ENCODE data around the gene TAX1BP1.
"Not testable (repeated sequence)": the region's sequence is repeated elsewhere in the genome, so short reads cannot be mapped to it uniquely, and the experiment has no call there.

The TAX1BP1 gene

GRCh38 chr7:27843584-27844305 is 103.8 kb downstream of the TAX1BP1 start:
- DNase-seq (ENCODE audit: low read depth, low spot score) = no peak

GRCh38 chr7:27846388-27846787 is 106.4 kb downstream of the TAX1BP1 start:
- no peak for DNase-seq (ENCODE audit: low read depth, low spot score)

DNA sequence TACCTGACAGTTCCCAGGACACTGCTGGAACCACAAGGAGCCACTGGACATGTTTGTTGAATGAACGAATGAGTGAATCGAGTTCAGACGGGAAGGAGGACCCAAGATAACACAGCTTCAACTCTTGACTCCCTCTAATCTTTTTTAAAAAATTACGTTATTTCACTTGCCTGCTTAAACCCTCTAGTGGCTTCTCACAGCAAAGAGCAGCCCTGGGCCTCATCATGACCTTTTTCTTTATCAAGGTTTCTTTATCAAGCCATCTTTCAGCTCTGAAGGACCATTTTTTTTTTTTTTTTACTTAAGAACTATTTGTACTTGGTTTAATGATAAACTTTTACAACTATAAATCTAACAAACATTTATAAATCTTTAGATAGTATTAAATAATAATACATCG is 110.6 kb downstream of the TAX1BP1 start:
- no peak for DNase-seq (ENCODE audit: low read depth, low spot score)

DNA sequence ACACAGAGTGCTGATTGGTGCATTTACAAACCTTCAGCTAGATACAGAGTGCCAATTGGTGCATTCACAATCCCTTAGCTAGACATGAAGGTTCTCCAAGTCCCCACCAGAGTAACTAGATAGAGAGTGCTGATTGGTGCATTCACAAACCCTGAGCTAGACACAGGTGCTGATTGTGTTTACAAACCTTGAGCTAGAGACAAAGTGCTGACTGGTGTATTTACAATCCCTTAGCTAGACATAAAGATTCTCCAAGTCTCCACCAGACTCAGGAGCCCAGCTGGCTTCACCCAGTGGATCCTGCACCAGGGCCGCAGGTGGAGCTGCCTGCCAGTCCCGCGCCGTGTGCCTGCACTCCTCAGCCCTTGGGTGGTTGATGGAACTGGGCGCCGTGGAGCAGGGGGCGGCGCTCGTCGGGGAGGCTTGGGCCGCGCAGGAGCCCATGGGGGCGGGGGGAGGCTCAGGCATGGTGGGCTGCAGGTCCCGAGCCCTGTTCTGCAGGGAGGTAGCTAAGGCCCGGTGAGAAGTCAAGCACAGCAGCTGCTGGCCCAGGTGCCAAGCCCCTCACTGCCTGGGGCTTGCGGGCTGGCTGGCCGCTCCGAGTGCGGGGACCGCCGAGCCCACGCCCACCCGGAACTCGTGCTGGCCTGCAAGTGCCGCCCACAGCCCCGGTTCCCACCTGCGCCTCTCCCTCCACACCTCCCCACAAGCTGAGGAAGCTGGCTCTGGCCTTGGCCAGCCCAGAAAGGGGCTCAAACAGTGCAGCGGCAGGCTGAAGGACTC is 116.9 kb downstream of the TAX1BP1 start:
- DNase-seq (ENCODE audit: low read depth, low spot score) = not testable (repeated sequence)

DNA sequence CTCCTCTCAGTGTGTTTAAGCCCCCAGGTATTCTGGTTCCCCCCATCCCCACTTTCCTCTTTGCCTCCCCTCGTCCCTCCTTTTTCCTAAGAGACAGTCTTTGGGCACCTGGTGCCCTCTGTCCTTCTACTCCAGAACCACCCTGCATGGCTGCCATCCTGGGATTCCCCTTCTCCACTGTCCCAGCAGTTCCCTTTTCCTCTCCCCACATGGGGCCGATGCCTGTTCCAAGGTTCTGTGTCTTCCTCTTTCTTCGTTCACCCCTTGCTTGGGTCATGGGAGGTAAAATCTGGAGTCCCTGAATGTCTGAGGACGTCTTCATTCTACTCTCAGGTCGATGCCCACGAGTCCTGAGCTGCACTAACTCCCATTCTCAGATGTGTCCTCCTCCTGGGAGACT is 120.8 kb downstream of the TAX1BP1 start:
- DNase-seq (ENCODE audit: low read depth, low spot score) = no peak

- DNase-seq (ENCODE audit: low read depth, low spot score) = no peak
Observed at GRCh38 chr7:27861747-27862146, 121.8 kb downstream of the TAX1BP1 start.

- DNase-seq (ENCODE audit: low read depth, low spot score) = no peak
Observed at GRCh38 chr7:27863880-27864279, 123.9 kb downstream of the TAX1BP1 start.

DNA sequence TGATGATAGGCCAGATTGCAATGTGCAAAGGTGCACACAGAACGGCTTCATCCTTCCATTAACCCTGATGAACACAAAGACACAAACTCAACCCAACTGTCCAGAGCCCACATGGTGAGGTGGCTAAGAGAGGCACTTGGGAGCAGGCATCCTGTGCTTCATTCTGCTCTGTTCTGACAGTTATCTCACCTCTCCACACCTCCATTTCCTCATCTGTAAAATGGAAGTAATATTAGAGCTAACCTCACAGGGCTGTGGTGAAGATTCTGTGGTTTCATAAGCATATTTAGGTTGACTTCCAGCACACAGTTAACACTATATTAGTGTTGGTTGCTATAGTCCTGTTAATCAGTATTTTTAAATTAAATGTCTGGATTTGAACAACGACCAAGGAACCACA is 126.3 kb downstream of the TAX1BP1 start:
- DNase-seq (ENCODE audit: low read depth, low spot score) = no peak

DNA sequence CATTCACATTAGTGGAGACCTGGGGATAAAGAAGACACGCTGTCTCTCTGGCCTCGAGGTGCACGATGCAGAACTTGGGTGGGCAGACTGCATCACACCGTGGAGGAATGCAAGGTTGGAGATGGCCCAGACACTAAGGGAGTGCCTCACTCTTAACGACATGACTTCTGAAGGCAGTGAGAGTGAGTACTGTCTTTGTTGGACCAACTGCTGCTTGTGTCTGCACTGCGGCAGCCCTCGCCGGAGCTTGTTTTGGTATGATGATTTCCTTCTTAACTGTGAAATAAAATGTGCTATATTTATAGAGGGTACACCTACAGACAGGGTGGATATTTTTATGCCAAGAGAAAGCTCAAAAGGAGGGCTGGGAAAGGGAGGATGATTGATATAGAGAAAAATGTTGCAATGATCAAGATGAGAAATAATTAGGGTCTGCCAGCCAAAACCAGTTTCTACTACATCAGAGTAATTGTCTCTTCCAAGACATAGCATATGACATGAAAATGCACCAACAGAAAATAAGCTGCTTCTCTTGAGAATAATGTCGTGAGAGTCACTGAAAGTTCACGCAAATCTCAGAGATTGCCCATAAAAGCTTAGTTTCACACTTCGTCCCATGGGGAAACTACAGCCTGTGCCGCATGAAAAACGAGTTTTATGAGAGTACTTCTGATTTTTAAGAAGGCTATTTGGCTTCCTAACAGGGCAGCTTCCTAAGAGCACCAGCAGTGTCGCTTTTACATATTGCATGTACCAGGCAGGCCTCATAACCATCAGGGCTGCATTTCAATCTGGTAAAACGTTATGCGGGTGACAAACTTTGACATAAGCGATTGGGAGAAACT is 127.1 kb downstream of the TAX1BP1 start:
- no peak for DNase-seq (ENCODE audit: low read depth, low spot score)

GRCh38 chr7:27868131-27868550 is 128.2 kb downstream of the TAX1BP1 start:
- no peak for DNase-seq (ENCODE audit: low read depth, low spot score)

DNA sequence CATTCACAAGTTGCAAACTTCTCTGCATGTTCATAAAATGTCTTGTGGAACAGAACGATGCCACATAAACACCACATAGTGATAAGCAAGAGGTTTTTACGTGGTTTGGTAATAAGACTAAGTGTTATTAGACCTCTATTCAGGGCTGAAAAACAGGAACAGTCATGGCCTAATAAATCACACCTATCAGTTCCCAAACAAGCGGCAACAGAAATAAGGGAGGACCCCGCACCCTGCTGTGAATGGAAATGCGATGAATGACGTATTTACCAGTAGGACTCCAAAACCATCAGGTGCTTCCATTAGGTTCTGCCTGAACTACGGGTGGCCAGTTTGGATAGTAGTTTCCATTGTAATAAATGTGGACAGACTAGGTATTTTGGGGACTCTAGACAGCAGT is 129.1 kb downstream of the TAX1BP1 start:
- no peak for DNase-seq (ENCODE audit: low read depth, low spot score)

DNA sequence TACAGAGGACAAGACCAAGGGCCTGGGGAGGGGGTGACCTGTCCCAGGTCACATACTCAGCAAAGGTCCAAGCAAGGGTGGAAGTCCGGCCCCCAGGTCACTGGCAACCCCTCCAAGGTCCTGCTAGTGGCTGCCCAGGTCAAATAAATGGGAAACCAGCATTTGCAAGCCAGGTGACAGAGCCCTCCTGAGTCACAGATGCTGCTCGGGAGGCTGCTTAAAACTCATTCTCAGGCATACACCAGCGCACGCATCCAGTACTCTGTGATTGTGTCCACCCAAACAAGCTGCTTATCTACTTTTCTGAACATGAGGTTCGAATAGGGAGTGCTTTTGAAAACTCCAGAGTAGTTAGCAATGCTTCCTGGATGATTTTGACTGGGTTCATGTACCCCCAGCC is 130.6 kb downstream of the TAX1BP1 start:
- no peak for DNase-seq (ENCODE audit: low read depth, low spot score)

DNA sequence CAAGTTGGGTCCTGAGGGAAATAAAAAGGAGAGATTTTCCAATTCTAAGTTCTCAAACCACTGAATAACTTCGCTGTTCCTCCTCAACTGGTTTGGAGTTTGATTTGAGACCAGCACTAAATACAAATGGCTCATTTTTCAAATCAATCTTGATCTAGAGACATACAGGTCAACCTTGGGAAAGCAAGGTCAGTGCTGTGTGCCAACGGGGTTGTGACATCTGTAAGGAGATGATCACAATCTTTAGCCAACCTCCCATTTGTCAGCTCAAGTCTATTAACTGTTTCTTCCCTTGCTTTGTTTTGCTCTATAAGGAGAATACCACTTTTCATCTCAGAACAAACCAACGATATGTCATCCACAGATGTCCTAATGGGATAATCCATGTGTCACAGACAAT is 131.1 kb downstream of the TAX1BP1 start:
- DNase-seq (ENCODE audit: low read depth, low spot score) = no peak

DNA sequence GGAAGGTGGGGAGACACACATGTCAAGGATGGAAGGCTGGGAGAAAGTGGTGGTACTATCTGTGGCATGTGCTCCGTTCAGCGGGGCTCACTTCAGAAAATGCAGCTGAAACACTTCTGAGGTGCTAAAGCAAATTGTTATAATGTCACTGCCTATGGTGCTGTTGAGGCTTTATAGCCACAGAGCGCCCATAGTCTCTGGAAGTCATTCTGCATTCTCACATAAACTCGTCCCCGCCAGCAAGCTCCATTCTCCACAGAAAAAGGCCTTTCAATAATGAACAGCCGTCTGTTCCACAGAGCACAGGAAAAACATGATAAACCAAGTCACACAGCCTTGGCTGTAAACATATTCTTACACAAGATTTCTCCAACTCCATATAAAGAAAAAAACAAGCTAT is 131.9 kb downstream of the TAX1BP1 start:
- no peak for DNase-seq (ENCODE audit: low read depth, low spot score)

DNA sequence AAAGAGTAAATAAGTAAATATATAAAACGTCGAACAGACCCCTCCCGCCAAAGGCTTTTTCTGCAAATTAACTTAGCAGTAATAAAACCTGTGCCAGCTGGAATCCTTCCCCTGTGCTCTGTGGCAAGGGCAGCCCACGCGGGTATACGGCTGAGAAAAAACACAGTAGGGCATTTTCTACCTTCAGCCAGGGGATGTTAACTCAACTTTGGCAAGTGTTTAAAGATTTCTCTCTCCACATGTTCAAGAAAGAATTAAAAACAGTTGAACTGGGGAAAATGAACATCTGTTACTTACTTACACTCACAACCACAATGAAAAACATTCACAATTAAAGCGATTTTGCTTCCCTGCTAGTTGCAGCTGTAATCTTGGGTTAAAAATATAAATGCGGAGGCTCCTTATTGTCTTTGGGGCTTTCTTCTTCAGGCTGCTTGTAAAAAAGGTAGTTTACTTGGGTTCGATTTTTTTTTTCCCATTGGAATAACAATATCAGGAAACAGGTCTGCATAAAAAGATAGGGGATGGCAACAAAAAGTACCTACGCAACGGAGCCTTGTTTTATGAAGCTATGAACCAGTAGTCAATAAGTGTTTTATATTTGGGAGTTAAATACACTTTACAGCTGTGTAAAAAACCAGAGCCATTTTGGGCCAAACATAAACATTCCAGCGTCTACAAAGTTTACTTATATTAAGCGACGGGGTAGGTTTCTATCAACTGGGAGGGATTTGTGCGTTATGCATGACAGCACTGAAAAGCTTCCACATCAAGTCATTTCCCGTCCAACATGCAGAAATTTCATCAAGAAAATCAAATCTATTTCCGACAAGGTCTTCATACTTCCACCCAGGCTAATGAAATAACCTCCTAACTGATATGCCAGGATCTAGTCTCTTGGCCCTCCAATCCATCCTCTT is 132.7 kb downstream of the TAX1BP1 start:
- DNase-seq (ENCODE audit: low read depth, low spot score) = no peak

DNA sequence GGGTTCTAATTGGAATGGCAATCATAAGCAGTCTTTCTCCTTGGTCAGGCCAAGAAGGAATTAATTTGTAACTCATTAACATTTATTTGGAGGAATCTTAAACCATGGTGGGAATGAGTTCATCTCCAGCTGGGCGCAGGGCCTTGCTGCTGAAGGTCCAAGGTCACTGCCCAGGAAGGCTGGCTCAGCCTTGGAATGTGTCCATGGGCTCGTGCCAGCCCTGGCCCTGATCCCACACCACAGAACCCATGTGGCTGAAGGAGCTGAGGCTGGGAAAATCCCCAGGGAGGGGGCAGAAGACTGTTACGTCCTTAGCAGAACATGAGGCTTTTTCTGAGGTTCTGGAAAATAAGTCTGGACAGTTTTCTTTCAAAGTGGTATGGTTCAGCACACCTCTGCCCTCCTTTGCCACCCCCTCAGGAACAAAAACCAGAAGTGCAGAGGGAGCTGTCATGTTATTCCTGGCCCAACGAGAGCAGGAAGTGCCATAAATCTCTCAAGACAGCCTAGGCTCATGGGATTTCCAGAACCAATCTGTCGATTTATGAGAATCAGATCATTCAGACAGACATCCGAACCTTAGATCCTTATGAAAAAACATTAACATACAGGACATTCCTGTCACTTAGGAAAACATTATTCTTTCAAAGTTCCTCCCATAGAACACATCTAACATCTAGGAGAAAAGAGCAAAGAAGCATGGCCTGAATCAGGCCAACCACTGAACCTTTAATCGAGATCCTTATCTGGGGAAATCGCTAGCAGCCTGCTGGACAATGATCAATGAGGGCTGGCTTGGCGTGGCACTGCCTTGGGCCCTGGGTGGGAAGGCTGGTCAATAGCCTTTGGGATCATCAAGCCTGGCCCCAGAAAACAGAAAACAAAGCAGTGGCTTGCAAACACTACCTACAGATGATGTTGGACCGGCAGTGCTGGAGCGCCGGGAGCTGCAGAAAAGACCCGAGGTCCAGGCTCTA is 134.3 kb downstream of the TAX1BP1 start:
- DNase-seq (ENCODE audit: low read depth, low spot score) = peak; percentile 49

GRCh38 chr7:27875061-27875460 is 135.1 kb downstream of the TAX1BP1 start:
- no peak for DNase-seq (ENCODE audit: low read depth, low spot score)

- no peak for DNase-seq (ENCODE audit: low read depth, low spot score)
Observed at GRCh38 chr7:27875832-27876231, 135.9 kb downstream of the TAX1BP1 start.

- DNase-seq (ENCODE audit: low read depth, low spot score) = no peak
Observed at GRCh38 chr7:27876756-27877155, 136.8 kb downstream of the TAX1BP1 start.

All from brain pericyte (primary cell).